Hematopoietic multipotent progenitor cell treated with erythropoietin and hydrocortisone succinate and interleukin-3 and kit ligand, for 4 days (in vitro differentiated cells): ENCODE data around the gene SLC44A3.

ENCODE experiments used
- DNase-seq: peaks from one replicate; pipeline ENCODE4 v3.0.0-alpha.2; 2015

SLC44A3 gene

DNA sequence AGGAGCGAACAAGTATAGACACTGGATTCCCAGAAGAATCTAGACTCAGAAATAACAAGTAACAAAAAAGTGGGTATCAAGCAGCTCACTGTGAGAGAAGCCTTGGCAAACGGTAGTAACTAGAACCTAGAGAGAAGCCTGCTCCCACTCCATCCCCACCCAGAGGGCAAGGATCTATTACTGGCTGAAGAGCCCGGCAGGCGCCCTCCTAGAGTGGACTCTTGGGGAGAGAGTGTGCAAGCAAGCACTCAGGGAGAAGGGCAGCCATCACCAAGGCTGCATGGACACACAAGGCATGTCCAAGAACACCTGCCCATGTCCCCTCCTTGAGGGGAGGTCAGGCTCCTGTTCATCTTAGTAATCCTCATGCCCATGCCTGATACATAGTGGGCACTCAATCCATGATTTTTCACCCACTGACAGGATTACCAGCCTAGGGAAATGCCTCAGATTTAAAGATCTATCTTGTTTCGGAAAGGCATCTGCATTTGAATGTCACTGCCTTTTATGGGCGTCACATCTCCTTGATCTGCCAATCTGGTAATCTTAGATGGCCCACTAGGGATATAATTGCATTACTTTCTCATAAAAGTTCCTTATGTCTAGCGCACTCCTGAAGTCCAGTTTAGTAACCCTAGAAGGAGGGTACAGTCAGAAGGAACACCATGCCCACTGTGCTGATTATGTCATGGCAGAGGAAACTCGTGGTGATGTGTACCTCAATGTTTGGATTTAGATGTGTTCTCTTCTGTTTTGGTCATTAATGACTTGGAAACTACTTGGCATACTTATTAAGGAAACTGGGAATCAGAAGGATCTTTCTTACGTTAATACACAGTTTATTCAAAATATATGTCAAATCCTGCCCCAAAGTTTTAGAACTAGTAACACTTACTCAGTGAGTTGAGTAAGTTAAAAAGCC lies 92.4 kb downstream of the SLC44A3 start:
- no peak for DNase-seq

DNA sequence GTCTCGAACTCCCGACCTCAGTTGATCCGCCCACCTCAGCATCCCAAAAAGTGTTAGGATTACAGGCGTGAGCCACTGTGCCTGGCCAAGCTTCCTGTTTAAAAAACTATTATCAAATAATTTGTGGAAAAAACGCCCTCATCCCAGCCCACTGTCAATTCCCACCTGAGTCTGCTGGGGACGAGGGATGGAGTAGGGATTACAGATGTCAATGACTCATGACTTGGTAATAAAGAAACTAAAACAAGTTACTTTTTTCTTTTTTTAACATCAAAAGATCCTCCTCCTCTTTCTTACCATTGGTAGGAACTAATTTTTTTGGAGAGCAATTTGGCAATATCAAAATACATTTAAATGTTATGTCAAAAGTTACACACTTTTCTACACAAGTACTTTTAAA lies 97.1 kb downstream of the SLC44A3 start:
- DNase-seq = no peak

DNA sequence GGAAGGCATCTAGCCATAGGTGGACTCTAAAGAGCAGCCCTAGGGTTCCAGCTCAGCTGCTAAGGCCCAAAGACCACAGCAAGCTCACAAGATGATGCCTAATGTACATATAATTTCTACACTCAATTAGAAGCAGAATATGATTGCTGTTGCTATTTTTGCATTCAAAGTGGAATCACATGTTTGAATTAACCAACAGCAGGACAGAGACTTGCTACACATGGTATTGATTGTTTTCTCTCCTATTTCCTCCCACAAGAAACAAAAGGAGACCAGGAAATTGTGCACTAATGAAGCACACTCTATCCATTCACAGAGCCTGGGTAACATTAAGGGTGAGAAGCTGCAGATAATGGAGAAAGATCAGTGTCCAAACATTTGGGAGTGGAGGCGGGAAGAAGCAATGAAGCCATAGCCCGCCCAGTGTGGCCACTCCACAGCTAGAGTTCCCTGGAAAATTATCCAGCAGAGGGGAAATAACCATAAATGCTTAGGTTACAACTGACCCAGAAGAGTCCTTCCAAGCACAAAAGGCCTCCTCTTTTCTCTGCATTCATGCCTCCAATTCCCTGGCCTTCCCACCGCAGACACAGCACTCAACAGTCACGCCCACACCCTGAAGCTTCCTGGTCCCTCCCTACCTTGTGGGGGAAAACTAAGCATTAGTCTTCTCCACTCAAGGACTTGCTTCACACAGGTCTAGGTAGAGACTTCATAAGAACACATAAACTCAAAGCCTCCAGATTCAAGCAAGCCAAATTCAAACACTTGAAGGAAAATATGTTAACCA lies 99.3 kb downstream of the SLC44A3 start:
- no peak for DNase-seq

DNA sequence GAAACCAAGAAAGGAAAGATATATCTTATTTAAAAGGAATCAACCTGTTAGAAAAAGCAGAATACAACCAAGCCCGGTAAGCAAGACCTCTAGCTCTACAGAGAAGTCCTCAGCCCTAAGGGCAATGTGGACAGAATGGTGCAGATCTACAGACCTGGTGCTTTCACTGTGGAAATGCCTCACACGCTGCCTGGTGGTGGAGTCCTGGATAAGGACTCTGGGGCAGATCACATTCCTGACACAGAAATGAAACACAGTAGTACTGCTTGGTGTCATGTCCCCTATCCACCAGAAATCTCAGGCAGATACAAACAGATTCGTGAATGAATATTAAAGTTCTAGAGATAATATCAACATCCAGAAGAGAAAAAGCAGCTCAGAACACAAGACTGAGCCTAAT lies 99.9 kb downstream of the SLC44A3 start:
- no peak for DNase-seq

DNA sequence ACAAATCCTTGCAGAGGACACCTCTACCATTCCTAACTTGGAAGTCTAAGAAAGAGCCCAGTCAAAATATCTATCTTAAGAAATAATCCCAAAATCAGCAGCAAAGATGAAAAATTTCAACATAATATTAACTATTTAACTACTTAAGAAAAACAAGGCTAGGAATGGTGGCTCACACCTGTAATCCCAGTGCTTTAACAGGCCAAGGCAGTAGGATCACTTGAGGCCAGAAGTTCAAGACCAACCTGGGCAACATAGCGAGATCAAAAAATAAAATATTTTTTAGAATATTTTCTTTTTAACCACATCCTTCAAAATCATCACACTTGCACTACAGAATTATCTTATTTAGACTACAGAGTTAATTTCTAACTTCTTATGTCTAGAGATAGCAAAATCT lies 101.8 kb downstream of the SLC44A3 start:
- DNase-seq = no peak

DNA sequence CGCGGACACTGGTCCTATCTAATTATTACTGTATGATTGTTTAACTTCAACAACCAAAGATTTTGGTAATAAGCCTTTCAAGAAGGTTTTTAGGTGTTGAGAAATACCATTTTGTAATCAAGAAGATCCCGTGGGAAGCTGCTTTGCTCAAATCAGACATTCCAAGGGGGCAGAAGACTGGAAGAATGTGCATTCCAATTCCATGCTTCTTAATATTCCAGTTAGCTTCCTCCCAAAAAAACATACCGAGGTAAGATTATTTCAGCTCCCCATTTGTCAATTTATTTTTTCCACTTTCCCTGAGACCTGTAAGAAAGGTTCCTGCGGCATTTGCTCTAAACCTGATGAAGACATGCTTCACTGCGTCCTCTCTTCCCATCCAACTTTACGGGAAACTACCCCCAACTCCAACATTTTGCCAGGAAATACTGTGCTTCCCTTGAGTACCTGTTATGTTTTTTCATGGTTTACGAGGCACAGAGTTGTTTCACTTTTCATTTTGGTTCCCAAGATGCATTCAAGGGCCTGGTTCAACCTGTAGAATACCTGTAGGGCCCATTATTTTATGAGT lies 102.7 kb downstream of the SLC44A3 start:
- no peak for DNase-seq

DNA sequence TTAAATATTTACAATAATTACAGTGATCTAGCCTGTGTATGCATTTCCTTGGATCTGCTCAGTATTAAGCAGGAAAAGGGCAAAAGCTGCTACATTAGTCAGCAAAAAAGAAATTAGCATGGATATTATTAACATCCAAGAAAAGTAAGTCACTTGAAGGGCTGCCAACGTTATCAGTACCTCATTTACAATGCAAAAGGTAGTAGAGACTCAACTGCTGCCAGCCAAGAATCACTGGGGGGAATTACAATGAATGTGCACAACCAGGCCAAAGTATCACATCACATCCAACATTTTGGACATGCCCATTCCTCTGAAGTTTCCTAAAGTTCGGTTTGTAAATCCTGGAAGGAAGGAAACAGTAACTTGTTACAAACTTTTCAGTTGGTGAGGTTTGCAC lies 104.8 kb downstream of the SLC44A3 start:
- DNase-seq = peak; percentile 8

DNA sequence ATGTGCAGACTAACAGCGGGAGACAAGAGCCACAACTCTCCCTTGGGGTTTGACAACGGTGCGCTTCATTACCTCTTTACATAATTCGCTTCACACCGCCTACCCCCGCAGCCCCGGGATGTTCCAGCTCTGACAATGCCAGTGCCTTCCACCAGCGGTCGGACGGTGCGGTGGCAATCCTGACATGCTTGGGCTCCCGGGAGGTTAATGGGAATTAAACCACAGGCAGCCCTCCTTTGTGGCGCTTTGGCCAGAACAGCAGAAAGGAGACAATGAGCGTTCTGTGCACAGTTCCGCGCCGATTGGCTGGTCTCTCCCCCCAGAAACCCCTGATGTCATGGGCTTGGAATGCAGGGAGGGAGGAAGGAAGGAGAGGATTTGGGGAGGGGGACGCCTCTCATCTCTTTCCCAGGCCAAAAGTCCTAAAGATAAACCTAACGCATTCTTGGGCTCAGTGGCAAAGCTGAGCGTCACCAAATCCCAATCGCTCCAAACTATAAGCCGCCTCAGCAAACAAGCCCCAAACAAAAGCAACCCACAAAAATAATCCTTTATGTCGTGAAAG lies 105.5 kb downstream of the SLC44A3 start:
- peak; percentile 26 for DNase-seq

DNA sequence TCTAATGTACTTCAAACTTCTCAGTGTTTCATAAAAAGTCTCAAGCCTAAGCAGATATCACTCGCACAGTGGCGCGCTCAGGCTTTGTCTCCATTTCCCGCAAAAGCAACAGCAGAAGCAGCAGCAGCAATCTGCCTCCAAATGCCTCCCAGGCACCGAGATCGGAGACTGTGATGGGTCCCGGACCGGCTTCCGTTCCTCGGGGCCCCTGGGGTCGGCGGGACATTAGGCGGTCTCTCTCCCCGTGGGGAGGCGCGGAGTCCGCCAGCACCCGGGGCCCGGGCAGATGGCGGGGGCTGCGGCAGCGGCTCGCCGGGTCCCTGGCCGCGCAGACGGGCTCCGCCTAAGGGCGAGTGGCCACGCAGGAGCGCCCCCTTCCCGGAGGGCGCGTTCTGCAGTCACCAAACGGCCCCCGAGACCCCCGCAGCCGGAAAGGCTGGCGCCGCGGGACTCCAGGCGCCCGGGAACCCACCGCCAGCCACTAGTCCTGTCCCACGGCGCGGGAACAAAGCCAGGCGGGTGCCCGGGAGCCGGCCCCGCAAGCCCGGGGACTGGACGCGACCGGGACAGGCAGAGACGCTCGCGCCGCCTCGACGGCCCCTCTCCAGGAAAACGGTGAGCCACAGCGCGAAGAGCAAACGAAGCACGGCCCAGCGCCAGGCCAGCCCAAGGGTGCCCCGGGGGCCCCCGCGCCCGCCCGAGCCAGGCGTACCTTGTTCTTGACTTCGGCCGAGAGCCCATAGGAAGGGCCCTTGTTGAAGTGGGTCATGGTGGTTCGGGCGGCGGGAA lies 106.2 kb downstream of the SLC44A3 start:
- DNase-seq = peak; percentile 63

DNA sequence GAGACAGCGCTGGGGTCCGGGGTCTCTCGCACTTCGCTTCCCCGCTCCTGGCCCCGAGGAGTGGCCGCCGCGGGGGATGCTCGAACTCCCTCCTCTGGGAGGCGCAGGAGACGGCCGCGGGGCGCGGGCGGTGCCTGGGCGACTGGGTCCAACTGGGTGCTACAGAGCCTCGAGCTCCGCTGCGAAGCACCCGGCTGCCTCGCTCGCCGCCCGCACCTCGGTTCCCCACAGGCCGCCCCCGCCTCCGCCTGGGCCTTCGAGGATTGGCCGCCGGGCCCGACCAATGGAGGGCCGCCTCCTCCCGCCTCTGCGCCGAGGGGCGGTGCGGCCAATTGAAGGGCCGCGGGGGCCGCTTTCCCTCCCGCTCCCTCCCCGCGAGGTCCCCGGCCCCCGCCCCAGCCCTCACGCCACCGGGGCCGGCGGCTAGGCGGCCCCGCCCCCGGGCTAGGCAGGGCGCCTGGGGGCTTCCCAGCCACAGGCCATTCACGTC lies 106.8 kb downstream of the SLC44A3 start, which contains the start of gene CNN3:
Gene CNN3, minus strand, starts transcription at position 196 of the 490 bp plus-strand sequence. CDS start 216 bp downstream, outside the sequence.
- peak; percentile 89 for DNase-seq

DNA sequence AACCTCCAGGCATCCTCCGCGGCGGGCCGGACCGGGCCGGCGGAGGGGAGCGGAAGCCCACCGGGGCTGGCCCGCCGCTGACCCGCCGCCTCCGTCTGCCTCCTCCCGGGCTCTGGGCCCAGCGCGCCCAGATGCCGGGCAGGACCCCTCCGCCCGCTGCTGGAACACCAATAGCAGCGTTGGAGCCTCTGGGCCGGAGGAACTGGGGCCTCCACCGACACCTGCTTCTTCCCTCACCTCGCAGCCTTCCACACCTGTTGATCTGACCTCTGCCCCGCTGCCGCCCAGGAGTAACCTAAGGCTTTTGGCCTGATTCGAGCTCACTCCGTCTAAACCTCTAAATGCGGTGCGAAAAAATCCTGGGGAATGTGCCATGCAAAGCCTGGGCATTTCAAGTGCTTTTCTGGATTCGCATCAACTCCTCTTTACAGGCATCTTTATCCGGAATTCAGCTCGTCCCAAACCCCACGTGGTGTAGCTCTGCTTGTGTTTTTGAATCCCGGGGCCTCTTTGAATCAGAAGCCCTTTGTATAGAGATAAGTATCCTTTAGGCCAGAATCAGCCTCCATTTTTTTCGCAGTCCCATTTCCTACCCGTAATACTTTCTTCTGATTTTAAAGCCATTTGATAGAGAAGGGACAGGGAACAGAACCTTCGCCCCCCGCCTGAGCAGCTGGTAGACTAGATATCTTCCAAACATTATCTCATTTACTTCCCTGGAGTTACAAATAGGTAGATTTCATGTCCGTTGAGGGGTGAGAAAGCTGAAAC lies 107.4 kb downstream of the SLC44A3 start:
- peak; percentile 13 for DNase-seq

DNA sequence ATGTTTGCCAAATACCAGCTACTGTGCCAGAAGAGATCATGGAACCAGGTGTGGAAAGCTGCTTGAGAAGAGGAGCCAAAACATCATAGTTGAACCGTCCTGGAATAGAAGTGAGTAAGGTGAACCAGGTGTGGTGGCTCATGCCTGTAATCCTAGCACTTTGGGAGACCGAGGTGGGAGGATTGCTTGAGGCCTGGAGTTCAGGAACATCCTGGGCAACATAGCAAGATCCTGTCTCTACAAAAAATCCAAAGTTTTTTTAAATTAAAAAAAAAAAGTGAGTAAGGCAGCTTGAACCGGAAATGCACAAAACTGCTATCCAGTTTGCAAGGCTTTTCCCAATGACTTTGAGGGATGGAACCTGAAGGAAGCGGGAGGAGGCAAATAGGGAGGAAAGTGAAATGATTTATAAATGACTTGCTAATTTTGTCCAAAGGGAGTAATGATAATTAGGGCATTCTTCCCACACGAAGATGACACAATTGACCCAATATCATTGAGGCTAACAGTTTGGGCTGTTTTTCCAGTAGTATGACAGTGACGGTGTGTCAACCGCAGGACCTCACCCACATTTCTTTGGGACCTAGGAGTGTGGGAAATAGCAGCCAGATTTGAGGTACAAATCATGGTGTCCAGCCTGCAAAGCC lies 108.3 kb downstream of the SLC44A3 start:
- no peak for DNase-seq

DNA sequence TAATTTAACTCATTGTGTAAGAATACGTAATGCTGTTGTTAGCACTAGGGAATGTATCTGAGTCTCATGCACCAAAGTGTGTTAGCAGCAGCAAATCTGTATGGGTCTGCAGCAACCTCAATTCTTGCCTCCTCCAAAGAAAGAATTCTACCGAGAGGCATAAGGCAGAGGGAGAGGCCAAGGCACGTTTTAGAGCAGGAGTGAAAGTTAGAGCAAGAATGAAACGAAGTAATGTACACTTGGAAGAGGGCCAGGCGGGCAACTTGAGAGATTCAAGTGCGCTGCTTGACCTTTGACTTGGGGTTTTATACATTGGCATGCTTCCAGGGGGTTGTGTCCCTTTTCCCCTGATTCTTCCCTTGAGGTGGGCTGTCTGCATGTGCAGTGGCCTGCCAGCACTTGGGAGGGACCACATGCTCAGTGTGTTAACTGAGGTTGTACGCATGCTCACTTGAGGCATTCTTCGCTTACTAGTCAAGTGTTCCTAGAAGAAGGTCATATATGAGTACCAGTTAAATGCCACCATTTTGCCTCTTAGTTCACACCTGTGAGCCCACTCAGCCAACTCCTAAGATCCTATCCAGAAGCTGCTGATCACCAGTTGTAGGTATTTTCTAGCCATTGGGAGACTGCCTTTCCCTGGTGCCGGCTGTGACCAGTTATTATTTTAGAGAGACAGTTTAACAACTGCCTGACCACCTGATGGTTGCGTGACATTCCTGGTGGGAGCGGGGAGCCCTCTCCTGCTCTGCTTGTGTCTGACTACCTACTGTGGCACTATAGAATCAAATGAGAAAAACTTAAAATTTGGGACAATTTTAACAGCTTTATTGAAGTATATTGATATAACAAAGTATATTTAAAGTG lies 109.4 kb downstream of the SLC44A3 start:
- DNase-seq = no peak

DNA sequence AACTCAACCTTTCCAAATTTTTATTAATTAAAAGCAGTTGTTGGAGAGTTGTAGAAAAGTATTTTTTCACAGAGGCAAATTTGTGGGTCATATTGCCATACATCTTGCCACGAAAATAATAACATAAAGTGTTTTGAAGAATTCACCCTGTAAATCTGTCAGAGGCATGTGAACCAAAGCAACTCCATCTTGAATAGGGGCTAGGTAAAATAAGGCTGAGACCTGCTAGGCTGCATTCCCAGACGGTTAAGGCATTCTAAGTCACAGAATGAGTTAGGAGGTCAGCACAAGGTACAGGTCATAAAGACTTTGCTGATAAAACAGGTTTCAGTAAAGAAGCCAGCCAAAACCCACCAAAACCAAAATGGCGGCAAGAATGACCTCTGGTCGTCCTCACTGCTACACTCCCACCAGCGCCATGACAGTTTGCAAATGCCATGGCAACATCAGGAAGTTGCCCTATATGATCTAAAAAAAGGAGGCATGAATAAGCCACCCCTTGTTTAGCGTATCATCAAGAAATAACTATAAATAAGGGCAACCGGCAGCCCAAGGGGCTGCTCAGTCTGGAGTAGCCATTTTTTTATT lies 111.2 kb downstream of the SLC44A3 start:
- DNase-seq = no peak

DNA sequence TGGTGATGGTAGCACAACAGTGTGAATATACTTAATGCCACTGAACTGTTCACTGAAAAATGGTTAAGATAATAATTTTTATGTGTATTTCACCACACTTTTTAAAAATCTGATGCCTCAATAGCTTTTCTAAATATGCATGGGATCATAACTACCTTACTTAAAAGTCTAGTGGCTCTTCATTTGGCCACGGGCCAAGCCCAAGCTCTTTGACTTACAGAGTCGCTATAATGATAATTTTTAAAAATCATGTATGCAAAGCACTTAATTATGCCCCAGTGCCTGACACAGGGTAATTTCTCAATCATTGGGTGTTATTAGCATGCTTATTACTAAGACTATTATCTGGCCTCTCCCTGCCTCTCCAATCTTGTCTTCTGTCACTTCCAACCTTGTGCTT lies 114.4 kb downstream of the SLC44A3 start:
- no peak for DNase-seq

DNA sequence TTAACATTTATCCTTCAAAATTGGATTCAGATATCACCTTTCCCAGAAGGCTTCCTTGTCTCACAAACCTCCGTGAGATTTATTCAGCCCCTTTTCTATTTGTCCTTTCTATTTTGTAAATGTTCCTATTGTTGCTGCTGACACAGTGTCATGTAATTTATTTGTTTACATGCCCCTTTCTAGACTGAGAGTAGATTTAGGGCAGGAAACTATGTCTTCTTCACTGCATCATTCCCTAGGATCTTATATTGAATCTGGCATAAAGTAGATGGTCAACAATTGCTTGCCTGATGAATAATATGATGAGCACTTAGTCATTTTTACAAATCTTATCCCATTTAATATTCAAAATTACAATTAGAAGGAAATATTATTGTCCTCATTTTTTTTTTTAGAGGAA lies 114.9 kb downstream of the SLC44A3 start:
- no peak for DNase-seq

DNA sequence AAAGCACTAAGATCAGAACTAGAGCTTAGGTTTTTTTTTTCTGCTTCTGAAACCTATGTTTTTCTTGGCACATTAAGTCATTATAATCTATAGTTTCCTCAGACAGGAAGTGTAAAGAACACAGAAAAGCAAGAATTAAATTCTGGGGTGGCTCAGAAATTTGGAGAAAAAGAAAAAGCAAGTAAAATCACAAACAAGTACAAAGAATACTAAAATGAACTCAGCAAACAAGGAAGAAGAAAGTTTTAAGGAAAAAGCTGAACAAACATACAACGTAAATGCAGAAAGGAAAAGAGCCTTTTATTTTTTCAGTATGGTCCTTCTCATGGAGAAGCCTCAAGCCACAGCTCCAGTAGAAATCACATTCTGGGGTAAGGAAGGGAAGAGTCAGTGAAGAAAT lies 115.3 kb downstream of the SLC44A3 start:
- DNase-seq = no peak

DNA sequence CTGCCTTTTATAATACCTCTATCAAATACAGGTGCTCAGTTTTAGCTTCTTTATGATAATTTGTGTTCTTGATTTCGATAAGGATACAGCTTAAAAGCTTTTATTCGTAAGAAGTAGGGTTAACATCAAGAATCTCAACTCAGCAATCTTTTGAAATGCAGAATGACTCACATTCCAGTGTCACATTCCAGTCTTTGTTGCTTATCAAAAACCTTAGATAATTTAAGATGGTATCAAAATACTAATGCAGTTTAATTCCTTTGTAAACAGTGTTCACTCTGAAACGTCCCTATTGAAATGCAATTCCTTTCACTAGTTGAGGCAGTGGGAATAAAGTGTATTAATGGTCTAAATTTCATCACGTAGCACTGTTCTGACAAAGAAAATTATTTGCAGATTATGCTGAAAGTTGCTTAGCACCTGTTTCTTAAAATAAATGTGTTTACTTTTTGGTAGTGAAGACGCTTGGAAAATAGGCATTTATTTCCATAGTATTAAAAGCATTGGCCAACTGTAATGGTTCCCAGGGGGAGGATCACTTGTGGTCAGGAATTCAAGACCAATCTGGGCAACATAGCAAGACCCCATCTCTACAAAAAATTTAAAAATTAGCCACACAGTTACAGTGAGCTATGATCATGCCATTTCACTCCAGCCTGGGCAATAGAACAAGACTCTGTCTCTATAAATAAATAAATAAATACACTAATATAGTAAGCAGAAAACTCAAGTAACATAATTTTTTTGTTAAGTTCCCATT lies 116.9 kb downstream of the SLC44A3 start:
- DNase-seq = no peak

DNA sequence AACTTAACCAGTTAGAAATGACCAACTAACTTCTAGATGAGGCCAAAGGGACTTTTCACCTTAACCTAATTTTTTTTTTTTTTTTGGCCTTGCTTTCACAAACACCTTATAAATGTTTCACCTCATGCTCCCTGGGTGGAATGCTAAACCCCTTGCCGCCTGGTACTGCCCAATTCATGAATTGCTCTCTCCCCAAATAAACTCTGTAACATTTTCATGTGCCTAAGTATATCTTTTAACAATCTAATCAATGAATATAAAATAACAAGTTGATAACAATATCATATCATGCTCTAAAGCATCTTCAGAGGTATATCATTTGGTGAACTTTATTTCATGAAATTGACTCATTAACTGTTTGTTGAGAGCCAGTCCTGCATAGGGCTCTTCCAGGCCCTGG lies 117.7 kb downstream of the SLC44A3 start:
- no peak for DNase-seq
